Gastroesophageal sphincter (tissue), 4 donors: ENCODE measurements around the gene NFYC. TPM values are rescaled to one million over a fixed set of nuclear protein-coding genes. Genes with fewer than 3 reads are reported as not detected.

Experiments
- ATAC-seq: fragments of 150-250 bp; one replicate; pipeline ENCODE4 v1.9.1; 2016; ENCODE audit warnings: mild to moderate bottlenecking, moderate library complexity
- H3K27ac ChIP-seq, 4 donors: fragments of 200-600 bp; sonication (generic) in 3 of 4; 1 replicate in 3 of 4; 2 replicates in 1 of 4; pipeline ENCODE4 v1.5.1; 2016 to 2019
- H3K27me3 ChIP-seq: fragments of 200-600 bp; sonication (generic); one replicate; pipeline ENCODE4 v1.5.1; 2019
- H3K36me3 ChIP-seq, 2 donors: fragments of 200-600 bp; sonication (generic); one replicate each; pipeline ENCODE4 v1.5.1; 2019; ENCODE audit warnings: control low read depth in 1 of 2
- H3K4me1 ChIP-seq, 3 donors: fragments of 200-600 bp; sonication (generic); 1 replicate in 2 of 3; 2 replicates in 1 of 3; pipeline ENCODE4 v1.5.1; 2016 to 2019; ENCODE audit warnings: control low read depth in 2 of 3
- H3K4me3 ChIP-seq, 2 donors: fragments of 200-600 bp; sonication (generic); one replicate each; pipeline ENCODE4 v1.5.1; 2019; ENCODE audit warnings: mild to moderate bottlenecking in 1 of 2, moderate library complexity in 1 of 2
- H3K9me3 ChIP-seq, 3 donors: fragments of 200-600 bp; sonication (generic); one replicate each; pipeline ENCODE4 v1.5.1; 2017 to 2019; ENCODE audit warnings: control low read depth in 2 of 3
- EP300 ChIP-seq: sonication (generic); formaldehyde crosslinking; IDR thresholded peaks from one replicate; pipeline ENCODE4 v1.6.1; 2017; ENCODE audit warnings: antibody characterized with exemption, mild to moderate bottlenecking
- POLR2A ChIP-seq, 2 donors: fragments of 450-650 bp; IDR thresholded peaks; one replicate each; pipeline ENCODE4 v1.6.1; 2017; ENCODE audit warnings: antibody characterized with exemption in 2 of 2, mild to moderate bottlenecking in 2 of 2, moderate library complexity in 1 of 2
- POLR2AphosphoS5 ChIP-seq: sonication (generic); formaldehyde crosslinking; IDR thresholded peaks from one replicate; pipeline ENCODE4 v1.6.1; 2017; ENCODE audit warnings: antibody characterized with exemption
- WGBS, 2 donors: methylation state at CpG; one replicate each; pipeline ENCODE4 v1.1.5; 2018; ENCODE audit warnings: low coverage in 1 of 2; 5-methylcytosine and 5-hydroxymethylcytosine counted together
- total RNA-seq, 4 donors: library from RNA; depleted of rRNA; stranded (reverse); fragments of >200 nt; gene quantifications; one replicate each; pipeline ENCODE4 v1.1.0, GENCODE V29; 2016
- TF ChIP-seq, protein P1 (sequence below), 4 experiments: fragments of 200-600 bp in 2 of 4; fragments of 450-650 bp in 2 of 4; sonication (generic) in 1 of 4; IDR thresholded peaks; one replicate each; pipeline ENCODE4 v1.5.1; 2017 to 2019; ENCODE audit warnings: antibody characterized with exemption in 4 of 4, mild to moderate bottlenecking in 2 of 4, moderate library complexity in 2 of 4

NFYC gene
- total RNA-seq, 4 donors from 2014 or later, result 32.4 to 54.2 (median 46.5) TPM

DNA sequence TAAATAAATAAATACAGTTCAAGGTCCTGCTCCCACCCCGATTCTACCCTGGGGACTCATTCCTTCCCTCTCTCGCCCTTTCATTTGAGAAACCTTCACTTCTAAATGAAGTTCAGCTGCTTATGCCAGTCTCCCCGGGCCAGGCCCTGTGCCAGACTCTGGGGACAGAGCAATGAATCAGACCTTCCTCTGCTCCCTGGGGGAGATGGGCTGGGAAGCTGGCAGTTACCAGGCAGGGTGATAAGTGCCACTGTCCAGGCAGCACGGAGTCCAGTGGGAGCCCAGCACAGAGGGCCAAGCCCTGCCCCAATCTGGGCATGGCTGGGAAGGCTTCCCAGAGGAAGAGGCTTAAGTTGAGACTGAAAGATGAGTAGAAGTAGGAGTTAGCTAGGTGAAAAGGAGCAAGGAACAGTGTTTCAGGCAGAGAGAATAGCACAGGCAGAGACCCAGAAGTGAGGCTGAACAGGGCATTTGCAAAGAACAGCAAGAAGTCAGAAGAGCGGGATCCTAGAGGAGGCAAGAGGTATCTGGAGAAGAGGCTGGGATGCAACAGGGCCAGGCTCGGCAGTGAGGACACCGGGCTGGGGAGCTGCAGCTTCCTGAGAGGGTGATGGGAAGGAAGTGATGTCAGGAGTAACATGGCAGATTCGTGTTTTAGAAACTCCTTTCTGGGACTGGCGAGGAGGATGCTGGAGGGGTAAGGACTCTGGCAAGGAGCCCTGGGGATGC, 105.6 kb downstream of the NFYC start:
- ATAC-seq, result peak; percentile 57
- Histone ChIP-seq H3K4me3 (no peak overlapping the region), H3K4me1 (peaks cover 11 to 99% (median 43%) of the 10 kb centered on the region in 3 donors), H3K9me3 (no peaks in the 10 kb centered on the region), H3K27ac (peak overlapping the region; percentile 1 to 90 (median 86)), H3K36me3 (no peaks in the 10 kb centered on the region), H3K27me3 (no peaks in the 10 kb centered on the region)
- 29 to 38% methylated on average over 8 of the region's 9 CpGs for WGBS, 2 donors
- TF ChIP-seq EP300 (no peak), POLR2AphosphoS5 (no peak), POLR2A (IDR thresholded peaks at IDR 0.05) (no peak)
- TF ChIP-seq, protein P1, sequence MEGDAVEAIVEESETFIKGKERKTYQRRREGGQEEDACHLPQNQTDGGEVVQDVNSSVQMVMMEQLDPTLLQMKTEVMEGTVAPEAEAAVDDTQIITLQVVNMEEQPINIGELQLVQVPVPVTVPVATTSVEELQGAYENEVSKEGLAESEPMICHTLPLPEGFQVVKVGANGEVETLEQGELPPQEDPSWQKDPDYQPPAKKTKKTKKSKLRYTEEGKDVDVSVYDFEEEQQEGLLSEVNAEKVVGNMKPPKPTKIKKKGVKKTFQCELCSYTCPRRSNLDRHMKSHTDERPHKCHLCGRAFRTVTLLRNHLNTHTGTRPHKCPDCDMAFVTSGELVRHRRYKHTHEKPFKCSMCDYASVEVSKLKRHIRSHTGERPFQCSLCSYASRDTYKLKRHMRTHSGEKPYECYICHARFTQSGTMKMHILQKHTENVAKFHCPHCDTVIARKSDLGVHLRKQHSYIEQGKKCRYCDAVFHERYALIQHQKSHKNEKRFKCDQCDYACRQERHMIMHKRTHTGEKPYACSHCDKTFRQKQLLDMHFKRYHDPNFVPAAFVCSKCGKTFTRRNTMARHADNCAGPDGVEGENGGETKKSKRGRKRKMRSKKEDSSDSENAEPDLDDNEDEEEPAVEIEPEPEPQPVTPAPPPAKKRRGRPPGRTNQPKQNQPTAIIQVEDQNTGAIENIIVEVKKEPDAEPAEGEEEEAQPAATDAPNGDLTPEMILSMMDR (IDR thresholded peaks at IDR 0.05), result no peak

DNA sequence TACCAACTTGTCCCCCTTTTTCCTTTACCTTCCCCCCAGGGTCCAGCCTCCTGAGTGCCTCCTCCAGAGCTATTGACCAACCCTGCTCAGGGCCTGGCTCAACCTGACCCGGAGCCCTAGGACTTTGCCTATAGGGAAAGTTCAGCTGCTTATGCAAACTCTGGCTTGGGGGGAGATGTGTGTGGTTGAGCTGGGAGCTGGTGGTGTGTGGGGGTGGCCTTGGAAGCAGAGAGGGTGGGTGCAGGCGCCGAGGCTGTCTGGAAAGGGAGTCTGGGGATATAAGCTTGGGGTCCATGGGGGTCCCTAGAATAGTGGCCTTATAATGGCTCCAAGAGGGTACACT, 106.1 kb downstream of the NFYC start:
- no peaks in the 10 kb centered on the region for H3K9me3 ChIP-seq
- no peaks in the 10 kb centered on the region for H3K36me3 ChIP-seq
- WGBS, 2 donors, result no CpG with 5 or more reads among the region's 3 CpGs
- peak overlapping the region; percentile 0 to 90 (median 86) for H3K27ac ChIP-seq
- H3K27me3 ChIP-seq, result no peaks in the 10 kb centered on the region
- ATAC-seq, result no peak
- peaks cover 11 to 99% (median 42%) of the 10 kb centered on the region in 3 donors for H3K4me1 ChIP-seq
- H3K4me3 ChIP-seq, result no peak overlapping the region
- TF ChIP-seq POLR2A (IDR thresholded peaks at IDR 0.05), result no peak
- TF ChIP-seq EP300, result no peak
- TF ChIP-seq, protein P1 (IDR thresholded peaks at IDR 0.05), result no peak
- no peak for TF ChIP-seq POLR2AphosphoS5

DNA sequence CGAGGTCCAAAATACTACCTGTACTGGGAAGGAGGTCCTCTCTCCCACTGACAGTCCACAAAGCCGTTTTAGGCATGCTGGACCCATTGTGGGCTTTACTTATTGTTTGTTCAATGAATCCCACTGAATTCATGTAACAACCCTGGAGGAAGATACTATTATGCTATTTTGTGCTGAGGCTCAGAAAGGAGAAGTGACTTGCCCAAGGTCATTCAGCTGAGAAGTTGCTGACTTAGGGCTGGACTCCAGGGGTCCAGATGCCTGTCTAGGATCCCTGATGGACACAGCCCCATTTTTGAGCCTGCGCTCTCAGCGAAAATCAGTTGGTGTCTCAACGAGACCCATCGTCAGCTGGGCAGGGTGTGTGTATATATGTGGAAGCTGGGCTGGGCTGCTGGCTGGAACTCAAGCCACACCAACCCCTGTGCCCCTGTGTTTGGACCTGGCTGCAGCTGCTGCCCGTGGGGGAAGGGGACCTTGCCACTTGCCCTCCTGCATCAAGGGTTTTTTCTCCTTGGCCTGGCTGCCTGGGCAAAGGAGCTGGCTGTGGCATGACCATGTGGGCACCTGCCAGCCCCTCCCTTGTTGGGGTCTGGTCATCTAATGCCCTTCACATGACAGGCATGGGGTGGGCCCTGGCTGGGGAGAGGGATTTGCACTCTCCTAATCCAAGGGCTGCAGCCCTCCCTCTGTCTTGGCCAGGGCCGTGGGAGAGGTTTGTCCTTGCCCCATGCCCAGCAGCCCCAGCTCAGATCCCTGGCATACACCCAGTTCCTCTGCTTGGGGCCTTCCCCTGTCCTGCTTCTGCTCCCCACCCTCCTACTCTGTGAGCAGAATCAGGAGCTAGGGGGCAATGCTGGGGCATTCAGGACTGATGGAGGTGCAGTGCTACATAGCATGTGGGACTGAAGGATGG, 107.1 kb downstream of the NFYC start:
- WGBS, 2 donors, result 77% methylated on average over 5 of the region's 8 CpGs; no CpG with 5 or more reads in 1 of the 2 donors
- Histone ChIP-seq H3K36me3 (no peaks in the 10 kb centered on the region), H3K4me3 (no peak overlapping the region), H3K9me3 (no peaks in the 10 kb centered on the region), H3K27ac (peak overlapping the region; percentile 24 to 90 (median 86)), H3K27me3 (no peaks in the 10 kb centered on the region), H3K4me1 (peaks cover 11 to 99% (median 42%) of the 10 kb centered on the region in 3 donors)
- TF ChIP-seq POLR2A (IDR thresholded peaks at IDR 0.05) (no peak), EP300 (no peak)
- TF ChIP-seq, protein P1 (IDR thresholded peaks at IDR 0.05), result no peak
- ATAC-seq, result no peak

DNA sequence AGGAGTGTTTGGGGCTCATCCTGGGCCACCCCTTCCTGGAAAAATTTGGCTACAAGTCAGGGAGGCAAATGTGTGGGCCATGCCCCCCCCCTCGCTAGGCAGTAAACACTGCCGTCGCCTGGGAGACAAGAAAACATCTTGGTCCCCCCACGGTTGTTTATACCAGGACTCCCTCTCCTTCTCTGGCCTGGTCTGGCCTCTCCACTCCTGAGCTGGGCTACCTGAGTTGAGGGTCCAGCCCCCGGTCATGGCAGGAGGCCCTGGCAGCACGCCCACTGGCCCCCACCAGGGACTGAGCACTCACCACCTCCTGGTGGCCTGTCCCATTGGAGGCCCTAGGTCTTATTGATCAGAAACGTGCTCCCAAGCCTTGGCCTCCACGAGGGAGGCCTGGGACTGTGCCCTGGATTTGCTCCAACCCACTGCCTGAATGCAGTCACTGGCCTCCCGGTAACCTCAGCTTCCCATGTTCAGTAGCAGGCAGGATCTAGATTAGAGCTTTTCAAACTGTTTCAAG, 107.9 kb downstream of the NFYC start:
- Histone ChIP-seq H3K4me1 (peaks cover 11 to 100% (median 42%) of the 10 kb centered on the region in 3 donors), H3K36me3 (no peaks in the 10 kb centered on the region), H3K4me3 (no peak overlapping the region), H3K9me3 (no peaks in the 10 kb centered on the region), H3K27ac (peak overlapping the region; percentile 24 to 90 (median 86)), H3K27me3 (no peaks in the 10 kb centered on the region)
- 20 to 24% methylated on average over 3 to 4 of the region's 9 CpGs for WGBS, 2 donors
- TF ChIP-seq EP300, result no peak
- peak; percentile 14 for TF ChIP-seq POLR2AphosphoS5
- no peak for ATAC-seq

DNA sequence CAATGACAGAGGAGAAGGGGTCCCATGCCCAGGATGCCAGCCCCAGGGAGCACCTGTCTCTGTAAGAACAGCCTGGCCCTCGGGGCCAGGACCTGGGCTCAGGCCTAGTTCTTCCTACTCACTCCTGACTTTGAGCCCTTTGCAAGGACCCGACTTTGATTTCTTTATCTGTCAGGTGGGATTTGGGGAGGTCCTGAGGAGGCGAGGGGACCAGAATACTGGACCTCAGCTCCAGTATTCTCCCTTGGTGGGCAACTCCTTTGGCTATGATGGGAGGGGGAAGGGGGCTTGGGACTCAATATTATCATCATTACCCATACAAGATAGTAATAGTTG, 110.2 kb downstream of the NFYC start:
- no peak for ATAC-seq
- H3K27ac ChIP-seq, result peak overlapping the region; percentile 57 to 90 (median 86)
- peak overlapping the region; percentile 32 to 47 for H3K4me3 ChIP-seq
- no peaks in the 10 kb centered on the region for H3K36me3 ChIP-seq
- WGBS, 2 donors, result 38% methylated on average over 1 of the region's 3 CpGs; no CpG with 5 or more reads in 1 of the 2 donors
- H3K4me1 ChIP-seq, result peaks cover 12 to 99% (median 45%) of the 10 kb centered on the region in 3 donors
- no peaks in the 10 kb centered on the region for H3K27me3 ChIP-seq
- TF ChIP-seq EP300, result no peak
- TF ChIP-seq, protein P1 (IDR thresholded peaks at IDR 0.05), result no peak
- TF ChIP-seq POLR2AphosphoS5, result no peak
- TF ChIP-seq POLR2A (IDR thresholded peaks at IDR 0.05), result no peak
- no peaks in the 10 kb centered on the region for H3K9me3 ChIP-seq
